Measurements from ENCODE around the gene COL7A1.

- TF ChIP-seq, protein P1, sequence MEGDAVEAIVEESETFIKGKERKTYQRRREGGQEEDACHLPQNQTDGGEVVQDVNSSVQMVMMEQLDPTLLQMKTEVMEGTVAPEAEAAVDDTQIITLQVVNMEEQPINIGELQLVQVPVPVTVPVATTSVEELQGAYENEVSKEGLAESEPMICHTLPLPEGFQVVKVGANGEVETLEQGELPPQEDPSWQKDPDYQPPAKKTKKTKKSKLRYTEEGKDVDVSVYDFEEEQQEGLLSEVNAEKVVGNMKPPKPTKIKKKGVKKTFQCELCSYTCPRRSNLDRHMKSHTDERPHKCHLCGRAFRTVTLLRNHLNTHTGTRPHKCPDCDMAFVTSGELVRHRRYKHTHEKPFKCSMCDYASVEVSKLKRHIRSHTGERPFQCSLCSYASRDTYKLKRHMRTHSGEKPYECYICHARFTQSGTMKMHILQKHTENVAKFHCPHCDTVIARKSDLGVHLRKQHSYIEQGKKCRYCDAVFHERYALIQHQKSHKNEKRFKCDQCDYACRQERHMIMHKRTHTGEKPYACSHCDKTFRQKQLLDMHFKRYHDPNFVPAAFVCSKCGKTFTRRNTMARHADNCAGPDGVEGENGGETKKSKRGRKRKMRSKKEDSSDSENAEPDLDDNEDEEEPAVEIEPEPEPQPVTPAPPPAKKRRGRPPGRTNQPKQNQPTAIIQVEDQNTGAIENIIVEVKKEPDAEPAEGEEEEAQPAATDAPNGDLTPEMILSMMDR (IDR thresholded peaks at IDR 0.05 in 8 of 11, conservative IDR thresholded peaks at IDR 0.05 in 3 of 11): no peak
- no peak for TF ChIP-seq POLR2AphosphoS5 (IDR thresholded peaks at IDR 0.05)
These were observed 67.1 kb downstream of the COL7A1 start for GRCh38 chr3:48528048-48528447.
